Measurements from ENCODE around the gene BEAN1.

DNA sequence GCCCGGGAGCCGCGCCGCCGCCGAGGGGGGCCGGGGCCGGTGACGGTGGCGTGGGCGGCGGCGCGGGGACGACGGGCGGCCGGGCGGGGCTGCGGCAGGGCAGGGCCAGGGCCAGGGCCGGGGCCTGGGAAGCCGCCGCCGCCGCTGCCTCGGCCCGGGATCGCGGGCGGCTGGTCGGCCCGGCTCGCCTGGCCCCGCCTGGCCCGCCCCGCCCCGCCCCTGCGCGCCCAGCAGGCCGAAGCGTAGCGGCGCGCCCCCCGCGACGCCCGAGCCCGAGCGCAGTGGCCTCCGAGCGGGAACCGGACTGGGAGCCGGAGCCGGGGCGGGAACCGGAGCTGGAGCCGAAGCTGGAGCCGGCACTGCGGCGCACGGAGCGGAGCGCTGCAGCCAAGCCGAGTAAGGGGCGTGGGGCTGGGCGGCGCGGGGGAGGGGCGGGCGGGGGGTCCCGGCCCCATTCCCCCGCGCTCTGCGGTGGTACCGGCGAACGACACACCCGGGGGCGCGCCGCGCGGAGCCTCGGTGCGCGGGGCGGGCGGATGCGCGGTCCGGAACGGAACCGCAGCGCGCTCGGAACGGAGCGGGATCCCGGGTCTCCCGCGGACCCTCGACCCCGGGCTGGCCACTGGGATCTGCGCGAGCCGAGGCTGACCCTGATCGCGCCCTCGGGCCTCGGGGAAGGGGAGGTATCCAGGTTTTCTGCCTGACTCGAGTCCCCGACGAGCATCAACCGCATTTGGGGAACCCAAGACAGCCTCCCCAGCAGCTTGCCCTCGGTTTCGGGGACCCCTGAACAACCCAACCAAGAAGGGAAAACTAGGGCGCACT, at the start of gene BEAN1:
- TF ChIP-seq, protein P1, sequence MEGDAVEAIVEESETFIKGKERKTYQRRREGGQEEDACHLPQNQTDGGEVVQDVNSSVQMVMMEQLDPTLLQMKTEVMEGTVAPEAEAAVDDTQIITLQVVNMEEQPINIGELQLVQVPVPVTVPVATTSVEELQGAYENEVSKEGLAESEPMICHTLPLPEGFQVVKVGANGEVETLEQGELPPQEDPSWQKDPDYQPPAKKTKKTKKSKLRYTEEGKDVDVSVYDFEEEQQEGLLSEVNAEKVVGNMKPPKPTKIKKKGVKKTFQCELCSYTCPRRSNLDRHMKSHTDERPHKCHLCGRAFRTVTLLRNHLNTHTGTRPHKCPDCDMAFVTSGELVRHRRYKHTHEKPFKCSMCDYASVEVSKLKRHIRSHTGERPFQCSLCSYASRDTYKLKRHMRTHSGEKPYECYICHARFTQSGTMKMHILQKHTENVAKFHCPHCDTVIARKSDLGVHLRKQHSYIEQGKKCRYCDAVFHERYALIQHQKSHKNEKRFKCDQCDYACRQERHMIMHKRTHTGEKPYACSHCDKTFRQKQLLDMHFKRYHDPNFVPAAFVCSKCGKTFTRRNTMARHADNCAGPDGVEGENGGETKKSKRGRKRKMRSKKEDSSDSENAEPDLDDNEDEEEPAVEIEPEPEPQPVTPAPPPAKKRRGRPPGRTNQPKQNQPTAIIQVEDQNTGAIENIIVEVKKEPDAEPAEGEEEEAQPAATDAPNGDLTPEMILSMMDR (IDR thresholded peaks at IDR 0.05): no peak
- TF ChIP-seq POLR2A (IDR thresholded peaks at IDR 0.05): no peak

Data from adrenal gland (tissue), 5 donors.